Hematopoietic multipotent progenitor cell (in vitro differentiated cells): Measurements from ENCODE around the gene TMTC4. TPM values are rescaled to one million over a fixed set of nuclear protein-coding genes. Genes with fewer than 3 reads are reported as not detected.
"Not testable (repeated sequence)": the region's sequence is repeated elsewhere in the genome, so short reads cannot be mapped to it uniquely, and the experiment has no call there.

Experiments used
- DNase-seq, 3 donors: peaks; one replicate each; pipeline ENCODE4 v3.0.0-alpha.2; 2011 to 2015; ENCODE audit warnings: low read depth in 2 of 3, low spot score in 2 of 3
- total RNA-seq: library from RNA; depleted of rRNA; stranded (reverse); fragments of >200 nt; gene quantifications from one replicate; pipeline ENCODE4 v1.2.3, GENCODE V29; 2012

The TMTC4 gene
- total RNA-seq, 1 donor: 28.8 TPM

DNA sequence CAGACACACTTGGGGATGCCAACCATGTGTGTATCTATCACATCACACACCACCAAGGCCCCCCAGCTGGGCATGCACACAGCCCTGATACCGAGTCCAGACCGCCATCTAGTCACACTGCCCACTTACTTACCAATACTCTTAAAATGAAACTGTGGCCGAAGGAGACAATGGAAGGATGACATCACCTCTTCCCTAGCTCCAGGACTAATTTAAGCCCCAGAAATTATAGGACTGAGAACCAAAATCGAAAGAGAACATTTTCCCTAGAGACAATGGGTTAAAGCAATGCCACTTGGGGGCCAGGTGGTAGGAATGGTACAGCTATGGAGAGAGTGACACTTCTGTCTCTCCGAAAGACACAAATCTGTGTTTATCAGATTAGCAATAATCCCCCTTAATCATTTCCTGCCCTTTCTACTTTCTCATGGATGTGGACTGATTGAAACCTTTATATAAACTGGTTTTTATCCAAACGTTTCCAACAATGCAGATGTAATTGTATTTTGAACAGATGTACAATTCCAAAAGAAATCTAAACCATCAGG, 85.3 kb downstream of the TMTC4 start:
- no peak for DNase-seq

DNA sequence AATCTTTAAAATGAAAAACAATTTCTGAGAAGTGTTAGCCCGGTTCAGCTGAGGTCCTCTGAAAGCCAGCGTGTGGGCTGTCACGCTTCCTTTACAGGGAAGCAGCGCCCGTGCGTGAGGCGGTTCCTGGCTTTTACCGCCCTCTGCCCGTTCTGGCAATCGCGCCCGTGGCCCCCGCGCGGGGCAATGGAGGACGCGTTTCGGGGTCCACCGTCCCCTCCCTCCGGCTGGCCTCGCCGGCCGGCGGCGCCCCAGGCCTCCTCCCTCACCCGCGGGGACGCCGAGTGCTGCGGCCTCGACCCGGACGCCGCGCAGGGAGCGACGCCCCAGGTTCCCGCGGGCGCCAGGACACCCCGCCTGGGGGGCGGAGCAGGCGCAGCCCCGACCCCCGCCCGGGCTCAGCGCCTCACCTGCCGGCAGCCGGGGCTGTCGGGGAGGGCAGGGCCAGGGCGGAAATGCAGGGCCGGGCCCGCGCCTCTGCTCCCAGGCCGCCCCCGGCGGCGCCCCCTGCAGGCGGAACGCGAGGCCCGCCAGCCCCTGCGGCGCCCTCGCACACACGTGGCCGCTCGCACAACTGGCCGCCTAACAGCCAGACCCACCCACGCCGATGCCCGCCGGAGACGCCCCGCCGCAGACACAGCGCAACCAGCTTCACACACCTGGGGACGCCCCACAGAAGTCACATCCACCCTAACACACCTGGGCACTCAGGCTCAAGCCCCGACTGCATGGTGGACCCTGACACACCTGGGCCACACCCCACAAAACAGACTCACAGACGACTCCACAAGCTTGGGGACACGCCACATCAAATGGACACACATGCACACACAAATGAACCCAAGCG, 86.0 kb downstream of the TMTC4 start, which contains the start of gene GGACT:
TSS of gene GGACT (minus strand) at position 459 of the 847 bp plus-strand sequence. CDS start 56,198 bp downstream, outside the sequence.
- peak; percentile 76 to 83 (median 82) for DNase-seq

DNA sequence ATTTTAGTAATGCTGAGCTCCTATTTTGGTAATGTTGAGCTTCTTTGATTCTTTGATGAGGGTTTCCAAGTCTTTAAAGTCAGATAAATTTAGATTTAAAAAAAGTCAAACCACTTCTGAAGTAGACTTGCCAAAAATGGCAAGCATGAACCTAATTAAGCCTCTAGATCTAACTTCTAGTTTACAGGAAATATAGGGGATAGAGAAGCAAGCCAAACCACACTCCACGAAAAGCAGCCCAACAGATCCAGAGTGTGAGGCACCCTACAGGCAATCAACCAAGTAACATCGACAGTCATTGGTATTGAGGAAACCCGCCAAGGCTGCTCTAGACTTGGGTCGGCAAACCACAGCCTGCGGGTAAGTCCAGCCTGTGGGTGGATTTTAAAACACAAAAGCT, 89.7 kb downstream of the TMTC4 start:
- DNase-seq: no peak

DNA sequence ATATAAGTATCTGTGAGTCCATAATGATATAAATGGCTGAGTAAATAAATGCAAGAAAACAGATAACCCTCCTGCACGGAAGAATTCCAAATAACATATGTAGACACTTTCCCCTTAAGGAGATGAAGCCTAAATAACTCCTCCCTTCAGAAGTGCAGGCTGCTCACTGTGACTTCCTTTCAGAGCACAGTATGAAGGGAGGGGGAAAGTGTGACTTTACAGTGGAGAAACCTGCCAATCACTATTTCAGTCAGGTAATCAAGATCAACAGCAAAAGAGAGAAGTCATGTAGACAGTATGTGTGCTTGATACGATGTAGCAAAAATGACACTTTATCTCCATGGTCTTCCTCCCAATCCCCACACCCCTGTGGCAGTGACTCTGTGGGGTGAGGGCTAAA, 93.1 kb downstream of the TMTC4 start:
- DNase-seq: no peak

DNA sequence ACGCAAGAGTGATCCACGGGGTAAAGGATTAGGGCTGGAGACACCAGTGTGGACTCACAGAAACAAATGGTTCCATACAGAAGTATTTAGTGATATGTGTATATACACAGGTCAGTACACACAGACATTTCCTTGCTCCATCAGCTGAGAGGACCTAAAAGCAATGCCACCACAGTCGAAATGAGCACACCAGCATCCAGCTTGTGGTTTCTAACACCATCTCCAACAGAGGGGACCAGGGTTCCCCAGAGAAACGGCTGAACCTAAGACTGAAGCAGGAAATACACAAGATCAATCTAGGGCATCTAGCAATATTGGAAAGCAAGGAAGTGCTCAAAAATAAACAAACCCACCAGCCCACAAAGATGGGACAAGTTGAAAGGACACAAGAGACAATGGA, 93.6 kb downstream of the TMTC4 start:
- no peak for DNase-seq

DNA sequence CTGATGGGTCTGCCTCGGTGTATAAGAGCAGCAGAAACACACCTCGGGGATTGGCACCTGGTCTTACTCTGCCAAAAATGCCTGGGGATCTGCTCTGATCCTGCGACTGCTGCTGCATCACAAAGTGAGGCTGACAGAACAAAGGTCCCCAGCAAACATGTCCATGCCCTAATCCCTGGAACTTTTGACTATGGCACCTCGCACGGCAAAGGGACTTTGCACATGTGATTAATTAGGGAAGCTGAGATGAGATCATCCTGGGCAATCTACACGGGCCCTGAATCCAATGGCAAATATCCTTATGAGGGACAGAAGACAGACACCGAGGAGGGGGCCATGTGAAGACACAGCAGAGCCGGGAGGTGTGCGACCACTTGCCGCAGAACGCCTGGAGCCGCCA, 94.5 kb downstream of the TMTC4 start:
- DNase-seq: no peak

DNA sequence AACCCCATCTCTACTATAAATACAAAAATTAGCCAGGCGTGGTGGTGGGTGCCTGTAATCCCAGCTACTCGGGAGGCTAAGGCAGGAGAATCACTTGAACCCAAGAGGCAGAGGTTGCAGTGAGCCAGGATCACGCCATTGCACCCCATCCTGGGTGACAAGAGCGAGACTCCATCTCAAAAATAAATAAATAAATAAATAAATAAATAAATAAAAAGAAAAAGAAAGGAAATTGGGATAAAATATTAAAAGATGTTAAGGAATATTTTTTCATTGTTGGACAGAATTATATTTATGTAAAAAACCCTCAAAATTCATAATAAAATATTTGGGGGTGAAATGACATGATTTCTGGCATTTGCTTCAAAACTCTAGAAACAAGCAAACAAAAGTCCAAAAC, 97.4 kb downstream of the TMTC4 start:
- DNase-seq: not testable (repeated sequence)

DNA sequence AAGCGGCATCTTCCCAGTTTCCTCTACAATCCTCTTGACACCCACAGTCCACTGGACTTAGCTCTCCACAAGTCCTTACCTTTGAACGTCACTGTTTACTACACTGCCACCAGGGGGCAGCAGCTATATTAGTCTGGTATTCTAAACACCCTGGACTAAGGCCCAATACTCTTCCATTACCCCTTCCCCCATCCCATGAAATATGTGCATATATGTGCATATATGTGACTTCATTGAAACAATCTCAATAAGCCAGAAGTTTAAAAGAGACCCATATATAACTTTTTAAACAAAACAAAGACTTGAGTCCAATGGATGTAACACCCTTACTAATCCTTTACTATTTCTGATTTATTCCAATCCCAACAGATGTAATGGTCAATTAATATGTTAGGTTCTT, 101.5 kb downstream of the TMTC4 start:
- DNase-seq: peak; percentile 56 to 83 (median 74)

DNA sequence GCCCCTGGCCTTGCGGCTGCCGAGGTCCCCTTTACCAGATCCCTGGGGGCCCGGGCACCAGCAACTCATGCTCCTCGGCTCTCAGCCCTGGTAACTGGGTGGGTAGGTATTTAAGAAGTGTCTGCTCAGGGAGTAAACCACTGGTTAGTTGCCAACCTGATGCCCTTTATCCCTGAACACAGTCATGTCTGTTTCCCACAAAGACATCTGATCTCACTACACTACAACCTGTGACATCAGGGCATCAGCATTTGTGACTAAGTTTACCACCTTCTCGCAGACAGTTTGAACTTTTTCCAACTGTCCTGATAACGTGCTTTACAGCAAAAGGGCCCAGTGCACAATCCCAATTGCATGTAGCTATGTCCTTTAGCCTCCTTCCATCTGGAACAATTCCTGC, 108.1 kb downstream of the TMTC4 start:
- no peak for DNase-seq

DNA sequence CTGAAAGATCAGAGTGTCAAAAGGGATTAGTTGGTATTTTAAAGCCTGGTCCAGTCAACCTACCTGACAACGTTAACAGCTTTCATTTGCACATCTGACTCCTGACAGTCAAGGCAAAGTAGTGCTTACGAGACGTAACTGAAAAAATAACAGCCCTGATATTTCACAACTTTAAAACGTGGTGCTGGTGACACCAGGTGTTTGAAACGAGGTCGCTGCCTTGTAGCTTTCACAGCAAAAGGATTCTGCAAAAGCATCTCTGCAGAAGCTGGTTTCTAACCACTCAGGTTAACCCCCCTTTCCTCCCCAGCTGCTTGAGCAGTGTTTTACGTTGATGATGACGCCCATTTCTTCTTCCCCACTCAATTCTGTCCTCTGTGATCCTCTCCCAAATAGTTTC, 109.3 kb downstream of the TMTC4 start:
- DNase-seq: no peak

DNA sequence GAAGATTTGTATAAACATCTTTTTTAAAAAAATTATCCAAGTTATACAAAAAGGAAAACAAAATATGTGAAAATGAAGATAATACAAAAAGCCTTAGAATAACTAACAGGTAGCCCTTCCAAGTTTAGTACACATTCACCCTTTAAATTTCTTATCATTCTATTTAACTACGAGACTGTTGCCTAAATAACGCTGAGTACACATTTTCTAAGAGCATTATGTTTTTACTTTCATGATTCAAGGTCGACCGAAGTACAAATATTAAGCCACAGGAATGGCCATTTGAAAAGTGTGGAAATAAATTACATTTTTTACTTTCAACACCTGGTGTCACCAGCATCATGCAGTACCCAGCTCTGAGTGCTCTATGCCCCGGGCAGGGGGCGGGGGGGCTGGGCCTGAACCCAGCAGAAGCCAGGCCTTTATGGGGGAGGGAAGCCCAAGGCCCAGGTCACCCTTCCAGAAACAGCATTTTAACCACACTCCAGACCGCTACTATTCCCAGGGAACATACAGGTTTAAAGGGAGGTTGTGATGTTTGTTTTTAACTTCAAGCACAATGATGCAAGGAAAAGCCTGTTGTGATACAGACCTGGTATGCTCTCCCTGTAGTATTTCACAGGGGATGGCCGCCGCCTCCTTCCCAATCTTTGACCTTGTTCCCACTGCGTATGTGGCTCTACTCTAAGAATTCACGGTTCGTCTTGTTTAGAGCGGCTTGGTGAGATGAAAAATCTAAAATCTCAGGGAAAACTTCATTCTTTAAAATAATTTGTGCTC, 110.0 kb downstream of the TMTC4 start:
- no peak for DNase-seq

DNA sequence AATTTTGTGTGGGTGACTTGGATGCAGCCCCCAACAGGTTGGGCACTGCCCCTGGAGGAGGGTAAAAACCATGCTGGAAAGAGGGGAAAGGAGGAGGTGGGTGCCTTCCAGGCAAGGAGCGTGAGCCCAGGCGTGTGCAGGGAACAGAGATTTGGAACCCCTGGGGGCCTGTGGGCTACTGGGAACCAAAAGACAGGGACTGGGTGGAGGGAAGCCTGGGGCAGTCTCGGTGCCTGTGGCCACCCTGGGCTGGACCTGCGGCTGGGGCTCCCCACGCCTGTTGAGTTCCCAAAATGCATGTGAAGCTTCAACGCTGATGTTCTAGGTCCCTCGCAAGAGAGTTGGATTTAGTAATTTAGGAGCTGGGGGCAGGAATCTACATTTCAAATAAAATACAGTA, 110.8 kb downstream of the TMTC4 start:
- no peak for DNase-seq

DNA sequence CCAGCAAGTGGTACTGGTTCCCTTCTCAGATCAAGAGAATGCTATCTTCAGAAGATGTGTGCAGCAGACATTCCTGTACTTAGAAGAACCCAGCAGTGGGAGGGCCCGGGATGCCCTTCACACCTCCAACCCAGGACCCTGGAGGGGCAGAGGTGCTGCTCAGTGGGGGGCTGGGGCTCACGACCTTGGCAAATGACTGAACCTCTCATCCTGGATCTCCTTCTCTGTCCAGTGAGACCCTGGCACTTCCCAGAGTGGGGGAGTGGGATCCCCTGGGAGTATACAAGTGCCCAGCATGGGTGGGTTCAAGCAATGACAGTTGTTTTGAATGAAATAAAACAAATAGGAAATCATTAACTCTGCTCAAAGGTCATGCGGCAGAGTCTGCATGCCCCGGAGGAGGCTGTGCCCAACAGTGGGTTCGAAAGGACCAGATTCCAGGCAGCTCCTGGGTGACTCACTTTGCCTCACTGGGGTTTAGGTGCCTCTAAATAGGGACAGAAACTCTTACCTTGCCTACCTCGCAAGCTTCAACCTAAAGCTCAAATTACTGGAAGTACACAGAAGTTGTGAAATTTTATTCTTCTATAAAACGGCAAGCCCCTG, 112.9 kb downstream of the TMTC4 start:
- no peak for DNase-seq

DNA sequence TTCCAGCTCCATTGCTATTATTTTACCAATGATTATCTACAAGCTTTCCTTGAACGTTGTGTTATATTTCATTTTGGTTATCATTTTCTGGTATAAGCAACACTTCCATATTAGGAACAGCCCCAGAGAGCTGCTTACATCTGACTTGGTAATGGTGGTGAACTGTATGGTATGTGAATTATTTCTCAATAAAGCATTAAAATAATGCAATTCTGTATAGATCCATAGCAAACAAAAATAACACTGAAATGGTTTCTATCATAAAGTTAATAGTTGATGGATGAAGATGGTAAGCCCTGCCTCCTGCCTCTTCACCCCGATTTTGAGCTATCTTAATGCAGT, 113.5 kb downstream of the TMTC4 start:
- DNase-seq: no peak

DNA sequence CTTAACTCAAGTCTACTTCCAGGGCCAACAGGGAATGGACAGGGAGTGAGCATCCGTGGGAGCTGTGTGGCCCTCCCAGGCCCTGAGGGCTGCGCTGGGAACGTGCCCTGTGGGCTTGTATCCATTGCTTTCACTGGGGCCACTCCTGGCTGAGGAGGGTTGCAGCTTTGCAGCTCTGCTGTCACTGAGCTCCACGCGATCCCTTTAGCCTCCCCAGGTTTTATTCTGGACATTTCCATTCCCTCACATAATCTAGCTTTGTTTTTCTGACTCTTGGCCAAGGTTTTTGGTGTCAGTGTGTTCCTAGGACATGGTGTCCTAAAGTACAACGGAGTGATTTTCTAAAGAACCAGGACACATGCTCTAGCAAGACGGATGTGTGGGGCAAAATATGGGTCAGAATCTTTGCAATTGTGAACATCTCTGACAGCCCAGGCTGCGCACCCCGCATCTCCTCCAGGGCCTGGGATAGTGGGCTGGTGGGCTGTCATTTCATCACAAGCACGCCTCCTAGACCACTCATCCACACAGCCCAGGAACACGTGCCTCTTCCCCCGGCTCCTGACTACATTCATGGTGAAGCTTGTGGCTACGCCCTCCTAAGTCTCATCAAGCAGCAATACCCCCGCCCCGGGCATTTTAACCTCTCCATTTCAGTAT, 114.0 kb downstream of the TMTC4 start:
- DNase-seq: no peak

DNA sequence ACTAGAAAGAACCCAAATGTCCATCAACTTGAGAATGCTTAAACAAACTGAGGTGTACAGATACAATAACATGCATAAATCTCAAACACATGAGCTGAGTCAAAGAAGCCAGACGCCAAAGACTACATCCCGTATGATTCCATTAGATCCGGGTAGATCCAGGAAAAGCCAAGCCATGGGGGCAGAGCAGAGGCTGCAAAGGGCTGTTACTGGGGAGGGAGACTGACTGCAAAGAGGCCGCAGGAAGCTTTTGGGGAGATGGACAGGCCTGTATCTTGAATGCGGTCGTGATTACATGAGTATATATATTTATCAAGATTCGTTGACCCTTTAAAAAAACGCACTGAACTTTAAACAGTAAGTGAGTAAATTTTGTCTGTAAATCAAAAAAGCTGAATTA, 114.7 kb downstream of the TMTC4 start:
- no peak for DNase-seq

Other genes starting within 250 kb of the TMTC4 start
- 3.8 TPM for gene GGACT, start 86.0 kb downstream of the TMTC4 start, total RNA-seq